ENCODE data around the gene KRT2. TPM values are rescaled to one million over a fixed set of nuclear protein-coding genes. Genes with fewer than 3 reads are reported as not detected.
"Not testable (repeated sequence)": the region's sequence is repeated elsewhere in the genome, so short reads cannot be mapped to it uniquely, and the experiment has no call there.

KRT2 gene
- total RNA-seq, 1 experiment from 2014 or later, result not detected

- no peak for DNase-seq (ENCODE audit: low read depth)
Observed at GRCh38 chr12:52685406-52685890, 33.4 kb upstream of the KRT2 start.

GRCh38 chr12:52684431-52684830, 32.4 kb upstream of the KRT2 start:
- no peak for DNase-seq (ENCODE audit: low read depth)

GRCh38 chr12:52683575-52684300, 31.7 kb upstream of the KRT2 start:
- no peak for DNase-seq (ENCODE audit: low read depth)

- DNase-seq (ENCODE audit: low read depth), result no peak
Observed at GRCh38 chr12:52682938-52683574, 31.0 kb upstream of the KRT2 start.

GRCh38 chr12:52682381-52682660, 30.3 kb upstream of the KRT2 start:
- no peak for DNase-seq (ENCODE audit: low read depth)

- DNase-seq (ENCODE audit: low read depth), result no peak
Observed at GRCh38 chr12:52681526-52682380, 29.7 kb upstream of the KRT2 start.

- DNase-seq (ENCODE audit: low read depth), result no peak
Observed at GRCh38 chr12:52680363-52680762, 28.4 kb upstream of the KRT2 start, which contains the start of gene KRT1. TSS of gene KRT1 (minus strand) at chr12:52680407. CDS start at chr12:52680348, 59 bp downstream.

GRCh38 chr12:52679875-52680274, 27.9 kb upstream of the KRT2 start:
- no peak for DNase-seq (ENCODE audit: low read depth)

GRCh38 chr12:52677671-52678070, 25.7 kb upstream of the KRT2 start:
- DNase-seq (ENCODE audit: low read depth), result no peak

GRCh38 chr12:52677126-52677525, 25.1 kb upstream of the KRT2 start:
- no peak for DNase-seq (ENCODE audit: low read depth)

- DNase-seq (ENCODE audit: low read depth), result no peak
Observed at GRCh38 chr12:52676163-52676562, 24.2 kb upstream of the KRT2 start.

GRCh38 chr12:52675301-52675701, 23.3 kb upstream of the KRT2 start:
- no peak for DNase-seq (ENCODE audit: low read depth)

- no peak for DNase-seq (ENCODE audit: low read depth)
Observed at GRCh38 chr12:52674433-52674775, 22.4 kb upstream of the KRT2 start.

- DNase-seq (ENCODE audit: low read depth), result no peak
Observed at GRCh38 chr12:52673713-52674432, 21.9 kb upstream of the KRT2 start.

GRCh38 chr12:52673217-52673616, 21.2 kb upstream of the KRT2 start:
- no peak for DNase-seq (ENCODE audit: low read depth)

GRCh38 chr12:52672321-52672933, 20.4 kb upstream of the KRT2 start:
- peak; percentile 75 for DNase-seq (ENCODE audit: low read depth)

GRCh38 chr12:52670961-52671360, 18.9 kb upstream of the KRT2 start:
- DNase-seq (ENCODE audit: low read depth), result no peak

GRCh38 chr12:52670506-52670905, 18.5 kb upstream of the KRT2 start:
- DNase-seq (ENCODE audit: low read depth), result no peak

GRCh38 chr12:52669941-52670340, 17.9 kb upstream of the KRT2 start:
- not testable (repeated sequence) for DNase-seq (ENCODE audit: low read depth)

GRCh38 chr12:52669426-52669825, 17.4 kb upstream of the KRT2 start:
- no peak for DNase-seq (ENCODE audit: low read depth)

- no peak for DNase-seq (ENCODE audit: low read depth)
Observed at GRCh38 chr12:52667931-52668330, 15.9 kb upstream of the KRT2 start.

- DNase-seq (ENCODE audit: low read depth), result no peak
Observed at GRCh38 chr12:52667509-52667908, 15.5 kb upstream of the KRT2 start.

Data from RPMI7951 (cell line).